ENCODE results near the gene TSC22D1.

- TF ChIP-seq POLR2AphosphoS5 (IDR thresholded peaks at IDR 0.05; ENCODE audit: low read depth, low read length) = no peak
- TF ChIP-seq, protein P1, sequence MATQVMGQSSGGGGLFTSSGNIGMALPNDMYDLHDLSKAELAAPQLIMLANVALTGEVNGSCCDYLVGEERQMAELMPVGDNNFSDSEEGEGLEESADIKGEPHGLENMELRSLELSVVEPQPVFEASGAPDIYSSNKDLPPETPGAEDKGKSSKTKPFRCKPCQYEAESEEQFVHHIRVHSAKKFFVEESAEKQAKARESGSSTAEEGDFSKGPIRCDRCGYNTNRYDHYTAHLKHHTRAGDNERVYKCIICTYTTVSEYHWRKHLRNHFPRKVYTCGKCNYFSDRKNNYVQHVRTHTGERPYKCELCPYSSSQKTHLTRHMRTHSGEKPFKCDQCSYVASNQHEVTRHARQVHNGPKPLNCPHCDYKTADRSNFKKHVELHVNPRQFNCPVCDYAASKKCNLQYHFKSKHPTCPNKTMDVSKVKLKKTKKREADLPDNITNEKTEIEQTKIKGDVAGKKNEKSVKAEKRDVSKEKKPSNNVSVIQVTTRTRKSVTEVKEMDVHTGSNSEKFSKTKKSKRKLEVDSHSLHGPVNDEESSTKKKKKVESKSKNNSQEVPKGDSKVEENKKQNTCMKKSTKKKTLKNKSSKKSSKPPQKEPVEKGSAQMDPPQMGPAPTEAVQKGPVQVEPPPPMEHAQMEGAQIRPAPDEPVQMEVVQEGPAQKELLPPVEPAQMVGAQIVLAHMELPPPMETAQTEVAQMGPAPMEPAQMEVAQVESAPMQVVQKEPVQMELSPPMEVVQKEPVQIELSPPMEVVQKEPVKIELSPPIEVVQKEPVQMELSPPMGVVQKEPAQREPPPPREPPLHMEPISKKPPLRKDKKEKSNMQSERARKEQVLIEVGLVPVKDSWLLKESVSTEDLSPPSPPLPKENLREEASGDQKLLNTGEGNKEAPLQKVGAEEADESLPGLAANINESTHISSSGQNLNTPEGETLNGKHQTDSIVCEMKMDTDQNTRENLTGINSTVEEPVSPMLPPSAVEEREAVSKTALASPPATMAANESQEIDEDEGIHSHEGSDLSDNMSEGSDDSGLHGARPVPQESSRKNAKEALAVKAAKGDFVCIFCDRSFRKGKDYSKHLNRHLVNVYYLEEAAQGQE (IDR thresholded peaks at IDR 0.05; ENCODE audit: insufficient read depth in 1 of 2, low read depth in 2 of 2, low read length in 2 of 2) = no peak
Measured at GRCh38 chr13:44516771-44517170, 59.4 kb downstream of the TSC22D1 start.

All from PFSK-1 (cell line).